GM19035 (cell line): Measurements from ENCODE around the gene ZMYM3.
"Not testable (repeated sequence)": the region's sequence is repeated elsewhere in the genome, so short reads cannot be mapped to it uniquely, and the experiment has no call there.

Experiments
- ATAC-seq: cut with Tn5 transposase; IDR thresholded peaks from one replicate; pipeline ENCODE4 v1.9.1; 2021; ENCODE audit not compliant: unreplicated experiment

ZMYM3 gene

DNA sequence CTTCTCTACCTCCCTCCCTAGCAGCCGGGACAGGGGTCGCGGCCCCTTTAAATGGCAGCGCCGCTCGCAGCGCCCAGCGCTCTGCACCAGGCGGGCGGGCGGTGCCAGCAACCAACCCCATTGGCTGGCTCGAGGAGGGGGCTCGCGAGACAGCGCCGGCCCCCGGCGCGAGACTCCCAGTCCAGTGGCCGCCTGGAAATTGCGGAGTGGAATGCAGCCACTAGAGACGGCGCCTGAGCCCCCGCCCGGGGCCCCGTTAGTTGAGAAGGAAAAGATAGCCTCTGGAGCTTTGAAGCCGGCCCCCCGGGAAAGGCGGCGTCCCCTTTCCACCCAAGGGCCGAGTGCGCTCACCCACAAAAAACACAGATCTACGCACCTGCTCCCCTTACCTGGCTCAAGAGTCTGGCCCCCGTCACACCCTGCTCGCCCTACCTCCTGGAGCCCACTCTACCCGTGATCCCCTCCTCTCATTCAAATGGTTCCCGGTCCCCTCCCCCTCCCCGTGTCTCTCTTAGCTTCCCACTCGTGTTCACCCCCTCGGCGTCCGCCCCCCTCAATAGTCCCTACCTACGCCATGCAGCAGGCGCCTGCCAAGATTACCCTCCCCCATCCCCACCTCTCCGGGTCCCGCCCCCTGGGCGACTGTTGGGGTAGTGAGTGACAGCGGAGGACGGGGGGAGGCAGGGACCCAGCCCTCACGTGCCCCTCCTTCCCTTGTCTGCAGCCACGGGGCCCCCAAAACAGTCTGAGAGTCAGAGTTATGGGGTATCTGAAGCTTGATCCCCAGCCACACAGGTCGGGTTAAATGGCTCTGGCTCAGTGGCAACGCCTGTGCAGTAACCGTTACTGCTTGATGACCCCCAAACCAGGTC is at the start of gene ZMYM3:
ZMYM3 (minus strand) TSS at position 49 of the 872 bp plus-strand sequence. CDS start 885 bp downstream, outside the sequence.
- peak; percentile 88 for ATAC-seq

DNA sequence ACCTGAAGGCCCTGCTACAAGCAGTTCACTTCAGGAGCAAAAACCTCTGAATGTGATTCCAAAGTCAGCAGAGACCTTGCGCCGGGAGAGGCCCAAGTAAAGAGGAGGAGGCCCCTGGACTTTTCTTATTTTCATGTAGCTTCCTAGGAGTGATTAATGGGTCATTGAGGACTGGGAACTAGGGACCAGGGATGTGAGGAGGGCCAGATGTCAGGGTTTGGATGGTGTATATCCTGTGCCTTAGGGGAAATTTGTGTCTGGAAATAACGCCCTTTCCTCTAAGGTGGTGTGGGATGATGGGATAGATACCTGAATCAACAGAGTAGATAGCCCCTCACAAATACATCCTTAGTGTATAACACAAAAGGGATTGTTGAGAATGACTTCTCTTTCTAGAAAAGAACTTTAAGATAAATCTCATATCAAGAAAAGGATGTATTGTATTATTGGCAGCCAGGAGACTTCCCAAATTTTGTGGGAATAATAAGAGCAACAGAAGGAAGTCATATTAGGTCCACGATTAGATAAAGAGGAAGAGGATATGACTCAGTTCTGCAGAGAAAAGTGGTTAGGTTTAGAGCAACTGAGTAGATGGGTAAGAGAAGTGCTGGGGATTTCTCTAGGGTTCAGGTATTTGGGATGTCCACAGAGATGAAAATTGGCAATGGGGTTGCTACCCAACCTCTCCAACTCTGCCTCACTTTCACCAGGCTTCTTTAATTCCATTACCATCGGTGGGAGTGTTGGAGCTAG is 48.7 kb upstream of the ZMYM3 start:
- no peak for ATAC-seq

DNA sequence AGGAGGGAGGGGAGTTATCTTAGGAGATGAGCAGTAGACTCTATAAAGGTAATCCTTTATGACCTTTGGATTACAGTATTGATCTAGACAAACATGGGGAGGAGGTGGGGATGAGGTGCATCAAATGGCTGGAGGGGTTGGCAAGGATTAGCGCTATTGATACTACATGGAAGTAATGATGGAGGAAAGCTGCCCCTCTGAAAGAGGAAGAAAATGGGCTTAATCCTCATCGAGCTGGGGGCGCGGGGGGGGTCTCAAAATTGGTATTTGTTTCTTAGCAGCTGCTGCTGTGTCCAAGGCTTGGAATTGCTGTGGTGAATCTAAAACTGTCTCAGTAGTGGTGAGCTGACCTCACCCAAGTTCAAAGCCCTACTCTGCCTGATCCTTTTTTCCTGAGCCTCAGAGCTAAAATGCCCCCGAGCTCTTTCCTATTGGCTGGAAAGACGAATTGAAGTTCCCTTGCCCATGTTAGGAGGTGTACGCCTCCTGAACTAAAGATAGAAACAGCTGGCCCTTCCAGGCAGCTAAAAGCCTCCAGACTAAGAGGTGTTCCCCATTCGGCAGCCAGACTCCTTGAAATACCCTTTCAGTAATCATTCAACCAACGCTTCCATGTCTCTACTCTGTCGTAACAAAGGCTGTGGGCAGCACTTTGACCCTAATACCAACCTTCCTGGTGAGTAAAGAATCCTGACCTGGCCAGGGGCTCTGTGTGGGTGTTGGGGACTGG is 47.4 kb upstream of the ZMYM3 start, which contains the start of gene ITGB1BP2:
ITGB1BP2 (plus strand) TSS at position 556 of the 730 bp plus-strand sequence; CDS start at position 613, 57 bp downstream.
- no peak for ATAC-seq

DNA sequence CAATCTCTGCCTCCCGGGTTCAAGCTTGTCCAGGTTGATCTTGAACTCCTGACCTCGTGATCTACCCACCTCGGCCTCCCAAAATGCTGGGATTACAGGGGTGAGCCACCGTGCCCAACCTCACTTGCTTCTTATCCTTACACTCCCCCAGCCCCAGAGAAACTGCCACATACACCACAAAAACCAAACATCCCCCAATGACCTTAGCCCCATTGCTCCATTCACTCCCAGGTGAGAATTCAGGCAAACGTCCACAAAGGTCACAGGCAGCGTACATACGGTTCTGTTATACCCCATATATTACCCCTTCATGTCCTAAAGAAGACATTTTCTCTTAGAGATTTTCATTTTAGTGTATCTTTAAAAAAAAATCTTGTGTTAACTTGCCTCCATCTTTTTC is 46.6 kb upstream of the ZMYM3 start:
- not testable (repeated sequence) for ATAC-seq

DNA sequence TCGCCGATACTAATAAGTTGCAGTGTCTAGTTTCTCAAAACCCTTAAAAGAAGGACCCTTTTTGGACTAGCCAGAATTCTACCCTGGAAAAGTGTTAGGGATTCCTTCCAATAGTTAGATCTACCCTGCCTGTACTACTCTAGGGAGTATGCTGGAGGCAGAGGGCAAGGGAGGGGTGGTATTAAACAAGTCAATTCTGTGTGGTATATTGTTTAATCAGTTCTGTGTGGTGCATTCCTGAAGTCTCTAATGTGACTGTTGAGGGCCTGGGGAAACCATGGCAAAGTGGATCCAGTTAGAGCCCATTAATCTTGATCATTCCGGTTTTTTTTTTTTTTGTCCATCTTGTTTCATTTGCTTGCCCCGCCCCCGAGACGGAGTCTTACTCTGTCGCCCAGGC is 46.1 kb upstream of the ZMYM3 start:
- ATAC-seq = not testable (repeated sequence)

DNA sequence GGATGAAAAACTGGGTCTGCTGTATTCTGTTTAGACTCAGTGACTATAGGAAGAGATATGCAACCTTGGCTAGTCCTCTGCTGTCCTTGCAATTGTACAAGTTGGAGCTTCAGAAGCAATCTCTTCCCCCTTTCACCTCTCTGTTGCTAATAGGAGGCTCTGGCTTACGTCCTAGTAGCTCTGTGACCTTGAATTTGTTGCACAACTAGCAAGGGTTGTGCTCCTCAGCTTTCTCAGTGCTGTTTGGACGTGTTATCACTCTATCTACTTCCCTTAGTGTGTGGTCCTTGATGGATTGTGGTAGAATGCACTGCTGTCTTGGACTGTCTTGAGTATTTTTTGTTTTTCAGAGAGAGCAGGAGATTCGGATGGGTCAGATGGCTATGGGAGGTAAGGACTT is 44.2 kb upstream of the ZMYM3 start:
- ATAC-seq = no peak

DNA sequence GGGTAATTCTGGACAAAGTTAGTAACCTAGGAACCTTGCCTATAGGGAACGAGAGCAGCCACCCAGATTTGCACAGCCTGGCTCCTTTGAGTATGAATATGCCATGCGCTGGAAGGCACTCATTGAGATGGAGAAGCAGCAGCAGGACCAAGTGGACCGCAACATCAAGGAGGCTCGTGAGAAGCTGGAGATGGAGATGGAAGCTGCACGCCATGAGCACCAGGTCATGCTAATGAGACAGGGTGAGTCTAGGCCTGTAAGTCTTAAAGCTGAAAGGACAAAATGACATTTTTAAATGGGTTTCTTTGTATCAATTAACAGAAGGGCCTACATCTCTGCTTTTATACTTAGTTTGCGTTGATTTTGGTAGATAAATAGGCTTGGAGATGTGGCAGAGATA is 42.9 kb upstream of the ZMYM3 start:
- no peak for ATAC-seq

DNA sequence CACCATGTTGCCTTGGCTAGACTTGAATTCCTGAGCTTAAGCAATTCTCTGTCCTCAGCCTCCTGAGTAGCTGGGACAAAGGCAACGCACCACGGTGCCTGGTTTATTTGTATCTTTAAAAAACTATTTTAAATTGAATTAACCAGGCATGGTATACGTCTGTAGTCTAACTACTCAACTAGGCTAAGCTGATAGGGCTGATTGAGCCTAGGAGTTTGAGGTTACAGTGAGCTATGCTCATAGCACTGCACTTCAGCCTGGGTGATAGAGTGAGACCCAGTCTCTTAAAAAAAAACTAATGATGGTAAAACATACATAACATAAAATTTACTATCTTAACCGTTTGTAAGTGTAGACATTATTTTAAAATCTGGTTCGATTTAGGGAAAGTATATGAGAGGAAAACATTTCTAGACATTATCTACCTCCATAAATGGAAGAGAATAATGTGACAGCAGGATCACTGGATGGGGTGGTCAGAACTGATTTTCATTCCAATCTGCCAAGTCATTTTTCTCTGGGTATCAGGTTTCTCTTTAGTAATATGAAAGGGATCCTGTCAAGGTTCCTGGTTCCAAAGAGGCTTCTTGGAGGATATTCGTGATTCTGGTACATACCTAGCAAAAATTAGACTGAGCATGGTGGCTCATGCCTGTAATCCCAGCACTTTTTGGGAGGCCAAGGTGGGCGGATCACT is 38.9 kb upstream of the ZMYM3 start:
- ATAC-seq = no peak

DNA sequence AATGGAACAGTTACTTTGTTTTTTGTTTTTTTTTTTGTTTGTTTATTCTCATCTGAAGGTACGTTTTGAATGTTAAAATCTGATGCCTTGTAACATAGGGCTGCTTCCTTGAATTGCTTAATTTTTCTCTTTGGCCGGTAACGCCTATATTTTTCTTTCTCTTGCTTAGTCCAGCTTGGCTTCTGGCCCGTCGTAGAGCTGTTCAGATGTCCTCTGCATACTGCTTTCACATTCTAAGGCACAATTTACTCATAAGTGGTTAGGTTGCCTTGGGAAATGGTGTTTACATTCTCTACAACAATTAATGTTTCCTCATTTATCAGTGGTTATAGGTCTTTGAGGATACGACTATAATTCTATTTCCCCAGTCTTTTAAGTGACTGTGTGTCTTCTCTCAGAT is 37.4 kb upstream of the ZMYM3 start:
- ATAC-seq = no peak

DNA sequence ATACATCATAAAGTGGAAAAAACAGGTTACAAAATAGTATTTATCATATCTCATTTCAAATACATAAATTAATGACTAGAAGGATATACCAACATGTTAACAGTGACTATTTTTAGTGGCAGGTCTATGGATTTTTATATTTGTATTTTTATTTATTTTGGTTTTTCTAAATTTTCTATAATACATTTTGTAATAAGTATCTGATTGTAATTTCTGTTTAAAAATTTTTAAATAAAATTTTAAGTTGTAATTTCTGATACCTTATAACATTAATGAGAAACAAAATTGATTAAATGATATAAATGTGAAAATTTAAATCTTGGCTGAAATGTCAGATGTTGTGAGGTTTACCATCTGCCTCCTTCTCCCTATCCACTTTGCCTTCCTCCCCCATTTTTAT is 32.0 kb upstream of the ZMYM3 start:
- ATAC-seq = no peak

DNA sequence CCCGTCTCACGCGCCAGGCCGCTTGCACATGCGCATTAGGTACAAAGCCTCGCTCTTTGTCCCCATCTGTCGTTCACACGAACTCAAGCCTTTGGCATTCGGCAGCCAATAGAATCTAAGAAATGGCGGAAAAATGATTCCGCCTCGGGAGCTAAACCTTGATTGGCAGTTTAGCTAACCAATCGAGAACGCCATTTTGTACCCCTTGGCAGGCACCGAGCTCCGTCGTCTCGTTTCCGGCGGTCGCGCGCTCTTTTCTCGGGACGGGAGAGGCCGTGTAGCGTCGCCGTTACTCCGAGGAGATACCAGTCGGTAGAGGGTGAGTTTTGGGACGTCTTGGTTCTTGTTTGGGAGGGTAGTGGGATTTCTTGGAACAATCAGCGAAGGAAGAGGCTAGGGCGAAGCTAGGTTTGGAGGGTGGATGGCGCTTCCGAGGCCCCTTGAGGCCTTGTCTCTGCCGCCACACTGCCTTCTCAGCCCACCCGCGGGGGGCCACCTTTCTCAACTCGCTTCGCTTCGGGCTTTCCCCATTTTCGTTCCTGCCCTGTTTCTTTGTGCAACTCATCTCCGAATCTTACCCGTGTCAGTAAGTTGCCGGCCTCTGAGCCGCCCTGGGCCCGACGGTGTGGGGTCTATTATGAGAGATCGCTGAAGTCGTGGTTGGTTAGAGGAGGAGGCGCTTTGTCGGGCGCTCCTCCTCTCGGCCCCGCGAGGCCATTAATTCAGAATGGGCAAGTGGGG is 29.6 kb upstream of the ZMYM3 start, which contains the start of gene NONO:
NONO (plus strand) TSS at position 233 of the 741 bp plus-strand sequence. CDS start 7,003 bp downstream, outside the sequence.
- peak; percentile 91 for ATAC-seq

DNA sequence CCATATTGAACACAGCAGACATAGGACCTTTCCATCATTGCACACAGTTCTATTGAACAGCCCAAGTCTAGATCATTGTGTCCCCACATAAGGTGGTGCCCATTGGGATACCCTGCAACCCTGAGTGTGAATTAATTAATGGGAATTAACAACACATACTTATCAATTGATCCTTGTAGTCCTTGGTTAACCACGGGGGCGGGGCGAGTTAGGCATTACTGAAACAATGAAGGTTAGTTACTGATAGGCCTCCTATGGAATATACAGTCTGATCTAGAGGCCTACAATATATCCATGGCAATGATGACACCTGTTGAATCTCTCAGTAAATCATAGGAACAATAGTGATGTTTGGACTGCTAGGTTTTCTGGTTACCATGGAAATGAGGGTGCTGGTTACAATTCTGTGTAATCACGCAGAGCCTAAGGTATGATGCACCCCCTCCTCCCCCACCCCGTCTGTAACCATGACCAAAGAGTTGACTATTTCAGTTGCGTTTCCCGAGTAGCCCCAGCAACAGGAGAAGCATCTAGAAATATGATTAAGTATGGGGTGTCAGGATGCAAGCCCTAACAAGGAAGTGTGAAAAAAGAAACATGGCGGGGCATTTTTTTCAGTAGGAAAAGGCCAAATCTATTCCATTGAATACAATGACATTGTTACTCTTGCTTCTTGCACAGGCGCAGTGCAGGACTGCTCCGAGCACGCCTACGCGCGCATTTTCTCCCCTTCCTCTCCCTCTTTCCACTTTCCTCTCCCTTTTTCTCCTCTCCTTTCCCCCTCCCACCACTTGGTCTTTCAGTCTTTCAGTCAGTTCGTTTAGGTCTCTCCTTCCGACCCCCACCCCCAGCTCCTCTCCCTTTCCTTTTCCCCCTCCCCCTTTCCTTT is 28.8 kb upstream of the ZMYM3 start:
- ATAC-seq = peak; percentile 27

DNA sequence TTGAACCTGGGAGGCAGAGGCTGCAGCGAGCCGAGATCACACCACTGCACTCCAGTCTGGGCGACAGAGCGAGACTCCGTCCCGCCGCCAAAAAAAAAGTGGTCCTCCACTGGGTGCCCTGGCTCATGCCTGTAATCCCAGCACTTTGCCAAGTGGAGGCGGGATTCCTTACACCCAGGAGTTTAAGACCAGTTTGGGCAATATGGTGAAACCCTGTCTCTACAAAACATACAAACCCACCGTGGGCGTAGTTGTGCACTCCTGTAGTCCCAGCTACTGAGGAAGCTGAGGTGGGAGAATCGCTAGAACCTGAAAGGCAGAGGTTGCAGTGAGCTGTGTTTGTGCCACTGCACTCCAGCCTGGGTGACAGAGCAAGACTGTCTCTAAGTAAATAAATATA is 27.4 kb upstream of the ZMYM3 start:
- not testable (repeated sequence) for ATAC-seq

DNA sequence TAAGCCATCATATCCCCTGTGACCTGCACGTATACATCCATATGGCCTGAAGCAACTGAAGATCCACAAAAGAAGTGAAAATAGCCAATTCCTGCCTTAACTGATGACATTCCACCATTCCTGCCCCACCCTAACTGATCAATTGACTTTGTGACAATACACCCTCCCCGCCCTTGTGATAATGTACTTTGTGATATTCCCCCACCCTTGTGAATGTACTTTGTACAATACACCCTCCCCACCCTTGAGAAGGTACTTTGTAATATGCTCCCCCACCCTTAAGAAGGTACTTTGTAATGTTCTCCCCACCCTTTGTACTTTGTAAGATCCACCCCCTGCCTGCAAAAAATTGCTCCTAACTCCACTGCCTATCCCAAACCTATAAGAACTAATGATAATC is 18.4 kb upstream of the ZMYM3 start:
- ATAC-seq = not testable (repeated sequence)

DNA sequence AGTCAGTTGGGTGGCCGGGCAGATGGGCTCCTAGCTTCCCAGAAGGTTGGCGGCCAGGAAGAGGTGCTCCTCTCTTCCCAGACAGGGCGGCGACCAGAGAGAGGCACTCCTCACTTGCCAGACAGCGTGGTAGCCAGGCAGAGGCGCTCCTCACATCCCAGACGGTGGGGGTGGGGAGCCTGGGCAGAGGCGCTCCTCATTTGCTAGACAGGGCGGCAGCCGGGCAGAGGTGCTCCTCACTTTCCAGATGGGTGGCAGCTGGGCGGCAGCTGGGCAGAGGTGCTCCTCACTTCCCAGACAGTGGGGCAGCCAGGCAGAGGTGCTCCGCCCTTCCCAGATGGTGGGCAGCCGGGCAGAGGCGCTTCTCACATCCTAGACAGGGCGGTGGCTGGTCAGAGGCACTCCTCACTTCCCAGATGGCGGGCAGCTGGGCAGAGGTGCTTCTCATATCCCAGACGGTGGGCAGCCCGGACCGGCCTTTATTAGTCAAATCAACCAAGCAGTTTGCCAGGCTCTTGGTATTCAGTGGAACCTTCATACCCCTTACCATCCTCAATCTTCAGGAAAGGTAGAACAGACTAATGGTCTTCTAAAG is 16.0 kb upstream of the ZMYM3 start:
- no peak for ATAC-seq

DNA sequence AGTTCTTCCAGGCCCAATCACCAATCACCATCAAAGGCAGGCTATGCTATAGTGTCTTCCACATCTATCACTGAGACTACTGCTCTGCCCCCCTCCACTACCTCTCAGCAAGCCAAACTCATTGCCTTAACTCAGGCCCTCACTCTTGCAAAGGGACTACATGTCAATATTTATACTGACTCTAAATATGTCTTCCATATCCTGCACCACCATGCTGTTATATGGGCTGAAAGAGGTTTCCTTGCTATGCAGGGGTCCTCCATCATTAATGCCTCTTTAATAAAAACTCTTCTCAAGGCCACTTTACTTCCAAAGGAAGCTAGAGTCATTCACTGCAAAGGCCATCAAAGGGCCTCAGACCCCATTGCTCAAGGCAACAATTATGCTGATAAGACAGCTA is 14.7 kb upstream of the ZMYM3 start:
- ATAC-seq = not testable (repeated sequence)

DNA sequence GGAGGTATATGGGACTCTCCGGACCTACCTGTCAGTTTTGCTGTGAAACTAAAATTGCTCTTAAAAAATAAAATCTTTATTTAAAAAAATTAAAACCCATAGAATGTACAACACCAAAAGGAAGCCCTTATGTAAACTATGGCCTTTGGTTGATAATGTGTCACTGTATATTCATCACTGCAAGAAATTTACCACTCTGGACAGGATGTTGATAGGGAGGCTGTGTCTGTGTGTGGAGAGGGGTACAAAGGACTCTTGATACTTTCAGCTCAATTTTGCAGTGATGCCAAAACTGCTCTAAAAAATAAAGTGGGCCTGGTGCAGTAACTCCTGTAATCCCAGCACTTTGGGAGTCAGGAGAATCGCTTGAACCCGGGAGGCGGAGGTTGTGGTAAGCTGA is 2.9 kb upstream of the ZMYM3 start:
- no peak for ATAC-seq

DNA sequence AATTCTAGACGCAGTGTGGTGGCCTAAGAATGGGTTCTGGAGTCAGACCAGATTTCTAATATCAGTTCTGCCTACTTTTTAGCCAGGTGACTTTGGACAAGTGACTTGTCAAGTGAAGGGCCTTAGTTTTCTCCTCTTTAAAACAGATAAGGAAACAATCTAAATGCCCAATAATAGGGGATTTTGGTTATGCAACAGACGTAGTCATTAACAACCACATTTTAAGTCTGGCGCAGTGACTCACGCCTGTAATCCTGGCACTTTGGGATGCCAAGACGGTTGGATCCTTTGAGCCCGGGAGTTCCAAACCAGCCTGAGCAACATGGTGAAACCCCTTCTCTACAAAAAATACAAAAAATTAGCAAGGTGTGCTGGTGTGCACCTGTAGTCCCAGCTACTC is 2.1 kb upstream of the ZMYM3 start:
- ATAC-seq = no peak
